Keratinocyte (primary cell): ENCODE results near the gene CCDC197. TPM values are rescaled to one million over a fixed set of nuclear protein-coding genes. Genes with fewer than 3 reads are reported as not detected.

ENCODE experiments used
- DNase-seq: peaks from one replicate; pipeline ENCODE4 v3.0.0-alpha.2; 2011; ENCODE audit warnings: low read depth, missing footprints, low spot score
- FAIRE-seq: peaks from 2 replicates; lab custom pipeline; 2011; peaks lifted over from hg19 to GRCh38; lab: Jason Lieb, UNC
- H2AFZ ChIP-seq: 2 replicates; pipeline ENCODE4 v1.6.0; 2012; ENCODE audit warnings: low read length, control low read depth, inconsistent platforms; ENCODE audit not compliant: control insufficient read depth
- H3K27ac ChIP-seq: 2 replicates; pipeline ENCODE4 v1.5.1; 2011; ENCODE audit warnings: low read length; ENCODE audit not compliant: control insufficient read depth, insufficient read depth
- H3K27me3 ChIP-seq: 3 replicates; pipeline ENCODE4 v1.6.0; 2011; ENCODE audit warnings: low read length; ENCODE audit not compliant: control insufficient read depth, insufficient read depth; ENCODE audit errors: extremely low read depth
- H3K36me3 ChIP-seq, 2 experiments: 2 replicates in 1 of 2; 3 replicates in 1 of 2; pipeline ENCODE4 v1.5.1; 2011; ENCODE audit warnings: low read length in 2 of 2, mild to moderate bottlenecking in 1 of 2; ENCODE audit not compliant: control insufficient read depth in 2 of 2, insufficient read depth in 2 of 2; ENCODE audit errors: extremely low read depth in 1 of 2
- H3K4me1 ChIP-seq: 3 replicates; pipeline ENCODE4 v1.5.1; 2011; ENCODE audit warnings: low read length; ENCODE audit not compliant: control insufficient read depth, insufficient read depth; ENCODE audit errors: extremely low read depth
- H3K4me2 ChIP-seq: 3 replicates; pipeline ENCODE4 v1.6.0; 2011; ENCODE audit warnings: low read depth, low read length; ENCODE audit not compliant: control insufficient read depth, insufficient read depth; ENCODE audit errors: extremely low read depth
- H3K4me3 ChIP-seq, 3 experiments: fragments of 200-600 bp in 1 of 3; sonication (generic) in 1 of 3; 2 replicates in 2 of 3; 3 replicates in 1 of 3; pipeline ENCODE4 v1.5.1; 2011 to 2016; ENCODE audit warnings: low read length in 3 of 3, mild to moderate bottlenecking in 3 of 3, control low read depth in 2 of 3, inconsistent platforms in 1 of 3, low read depth in 1 of 3, mixed read lengths in 1 of 3, mixed run types in 1 of 3, moderate library complexity in 1 of 3; ENCODE audit not compliant: control insufficient read depth in 2 of 3, insufficient read depth in 2 of 3; ENCODE audit errors: extremely low read depth in 1 of 3
- H3K79me2 ChIP-seq: 2 replicates; pipeline ENCODE4 v1.6.0; 2012; ENCODE audit warnings: low read length; ENCODE audit not compliant: control insufficient read depth, insufficient read depth
- H3K9ac ChIP-seq: 3 replicates; pipeline ENCODE4 v1.6.0; 2011; ENCODE audit warnings: low read length; ENCODE audit not compliant: control insufficient read depth, insufficient read depth; ENCODE audit errors: extremely low read depth
- H3K9me1 ChIP-seq: 3 replicates; pipeline ENCODE4 v1.6.0; 2011; ENCODE audit warnings: low read length; ENCODE audit not compliant: control insufficient read depth, insufficient read depth; ENCODE audit errors: extremely low read depth
- H3K9me3 ChIP-seq: 2 replicates; pipeline ENCODE4 v1.5.1; 2012; ENCODE audit warnings: low read depth, low read length; ENCODE audit not compliant: control insufficient read depth
- H4K20me1 ChIP-seq: 3 replicates; pipeline ENCODE4 v1.6.0; 2011; ENCODE audit warnings: low read length; ENCODE audit not compliant: control insufficient read depth, insufficient read depth; ENCODE audit errors: extremely low read depth
- EZH2 ChIP-seq: IDR thresholded peaks from one replicate; pipeline ENCODE4 v1.6.1; 2012; ENCODE audit warnings: inconsistent platforms, mild to moderate bottlenecking, low read length, moderate library complexity
- dilution Hi-C: fragments of 300-500 bp; cut with MboI; formaldehyde crosslinking; loops from one replicate; pipeline ENCODE4 v1.7.0; 2020; ENCODE audit warnings: low sequenced_read_pairs; ENCODE audit not compliant: extremely low pct_ligation_motif_present
- polyA plus RNA-seq, 5 experiments: library from polyadenylated mRNA; depleted of rRNA in 3 of 5; stranded (reverse) in 3 of 5; stranded (forward) in 1 of 5; unstranded in 1 of 5; fragments of >200 nt; gene quantifications; 1 replicate in 1 of 5; 2 replicates in 3 of 5; 3 replicates in 1 of 5; pipeline versions ENCODE4 v1.2.1 to v1.2.3, GENCODE V29; 2011 to 2012; ENCODE audit warnings: missing spikeins in 2 of 5, low read depth in 1 of 5, low replicate concordance in 1 of 5
- TF ChIP-seq, protein P1 (sequence below), 3 experiments: IDR thresholded peaks in 1 of 3; conservative IDR thresholded peaks in 1 of 3; optimal IDR thresholded peaks in 1 of 3; 2 replicates in 2 of 3; 3 replicates in 1 of 3; pipeline versions ENCODE3 to v1.5.1; 2011; ENCODE audit warnings: low read length in 3 of 3, mild to moderate bottlenecking in 3 of 3, moderate library complexity in 2 of 3, control low read depth in 1 of 3, inconsistent platforms in 1 of 3; ENCODE audit not compliant: insufficient read depth in 2 of 3; ENCODE audit errors: extremely low read depth in 1 of 3

Gene CCDC197
- polyA plus RNA-seq, 1 donor (not counting 4 experiments of a cell fraction or from before 2014, with no cell fraction given): not detected

DNA sequence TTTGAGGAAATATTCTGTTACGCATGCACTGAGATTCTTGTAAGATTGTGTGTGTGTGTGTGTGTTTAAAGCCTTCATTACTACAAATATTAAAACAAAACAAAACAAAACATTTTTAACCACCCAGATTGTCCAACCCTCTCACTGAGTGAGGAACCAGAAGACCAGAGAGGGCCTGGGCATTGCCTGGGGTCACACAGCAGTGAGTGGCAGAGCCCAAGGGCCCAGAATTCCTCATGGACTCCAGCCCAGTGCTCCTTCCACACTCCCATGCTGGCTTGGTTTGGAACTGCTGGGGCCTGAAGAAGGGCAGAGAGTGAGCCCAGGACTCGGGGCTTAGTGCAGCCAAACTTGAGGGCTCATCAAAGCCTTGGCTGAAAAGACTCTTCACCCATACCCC, 27.4 kb downstream of the CCDC197 start:
- H3K36me3 ChIP-seq: no peaks in the 10 kb centered on the region
- FAIRE-seq (no peak), DNase-seq (no peak)
- no peak overlapping the region for H3K4me2 ChIP-seq
- peaks cover 6% of the 10 kb centered on the region for H3K9me1 ChIP-seq
- dilution Hi-C loops: no loop called here
- no peak overlapping the region for H3K9ac ChIP-seq
- H3K27ac ChIP-seq: no peak overlapping the region
- no peak overlapping the region for H2AFZ ChIP-seq
- H3K4me3 ChIP-seq: no peak overlapping the region
- H4K20me1 ChIP-seq: peaks cover 3% of the 10 kb centered on the region
- TF ChIP-seq, protein P1, sequence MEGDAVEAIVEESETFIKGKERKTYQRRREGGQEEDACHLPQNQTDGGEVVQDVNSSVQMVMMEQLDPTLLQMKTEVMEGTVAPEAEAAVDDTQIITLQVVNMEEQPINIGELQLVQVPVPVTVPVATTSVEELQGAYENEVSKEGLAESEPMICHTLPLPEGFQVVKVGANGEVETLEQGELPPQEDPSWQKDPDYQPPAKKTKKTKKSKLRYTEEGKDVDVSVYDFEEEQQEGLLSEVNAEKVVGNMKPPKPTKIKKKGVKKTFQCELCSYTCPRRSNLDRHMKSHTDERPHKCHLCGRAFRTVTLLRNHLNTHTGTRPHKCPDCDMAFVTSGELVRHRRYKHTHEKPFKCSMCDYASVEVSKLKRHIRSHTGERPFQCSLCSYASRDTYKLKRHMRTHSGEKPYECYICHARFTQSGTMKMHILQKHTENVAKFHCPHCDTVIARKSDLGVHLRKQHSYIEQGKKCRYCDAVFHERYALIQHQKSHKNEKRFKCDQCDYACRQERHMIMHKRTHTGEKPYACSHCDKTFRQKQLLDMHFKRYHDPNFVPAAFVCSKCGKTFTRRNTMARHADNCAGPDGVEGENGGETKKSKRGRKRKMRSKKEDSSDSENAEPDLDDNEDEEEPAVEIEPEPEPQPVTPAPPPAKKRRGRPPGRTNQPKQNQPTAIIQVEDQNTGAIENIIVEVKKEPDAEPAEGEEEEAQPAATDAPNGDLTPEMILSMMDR (optimal IDR thresholded peaks at IDR 0.05 in 1 of 3, IDR thresholded peaks at IDR 0.05 in 1 of 3, conservative IDR thresholded peaks at IDR 0.05 in 1 of 3; ENCODE audit: extremely low read depth in 1 of 3, insufficient read depth in 2 of 3, low read length in 3 of 3): no peak
- no peak for TF ChIP-seq EZH2
- H3K9me3 ChIP-seq: no peaks in the 10 kb centered on the region
- no peaks in the 10 kb centered on the region for H3K79me2 ChIP-seq
- no peaks in the 10 kb centered on the region for H3K27me3 ChIP-seq
- H3K4me1 ChIP-seq: peaks cover 15% of the 10 kb centered on the region

DNA sequence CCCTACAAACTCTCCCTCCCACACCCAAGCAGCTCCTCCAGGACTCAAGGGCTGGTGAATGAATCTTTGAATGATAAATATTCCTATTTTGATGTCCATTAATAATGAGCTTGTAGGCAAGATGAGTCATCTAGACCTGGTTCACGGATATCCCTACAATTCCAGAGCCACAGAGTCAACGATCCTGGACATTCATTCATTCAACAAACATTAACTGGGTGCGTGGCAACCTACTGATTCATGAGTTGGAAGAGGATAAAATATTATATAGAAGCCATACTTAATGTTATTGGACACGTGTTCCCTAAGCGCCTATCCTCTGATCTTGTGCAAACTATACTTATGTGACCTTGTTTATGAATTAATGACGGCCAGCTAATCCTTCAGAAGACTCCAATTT, 28.6 kb downstream of the CCDC197 start:
- Histone ChIP-seq H3K27me3 (no peaks in the 10 kb centered on the region), H3K9me1 (peaks cover 6% of the 10 kb centered on the region), H3K4me2 (peak overlapping the region; percentile 75), H2AFZ (peak overlapping the region; percentile 74), H3K4me1 (peaks cover 15% of the 10 kb centered on the region), H3K36me3 (no peaks in the 10 kb centered on the region), H3K4me3 (peak overlapping the region; percentile 11 to 62 (median 39)), H3K79me2 (no peaks in the 10 kb centered on the region), H3K27ac (no peak overlapping the region), H3K9me3 (no peaks in the 10 kb centered on the region), H3K9ac (no peak overlapping the region), H4K20me1 (peaks cover 3% of the 10 kb centered on the region)
- dilution Hi-C loops: no loop called here
- FAIRE-seq (no peak), DNase-seq (no peak)
- TF ChIP-seq EZH2: no peak
- TF ChIP-seq, protein P1 (optimal IDR thresholded peaks at IDR 0.05 in 1 of 3, IDR thresholded peaks at IDR 0.05 in 1 of 3, conservative IDR thresholded peaks at IDR 0.05 in 1 of 3; ENCODE audit: extremely low read depth in 1 of 3, insufficient read depth in 2 of 3, low read length in 3 of 3): no peak
